PC-3 (cell line): ENCODE data around the gene PRR32. TPM values are rescaled to one million over a fixed set of nuclear protein-coding genes. Genes with fewer than 3 reads are reported as not detected.

Experiments used
- ATAC-seq: fragments of 200-7000 bp; cut with Tn5 transposase; 2 replicates; pipeline ENCODE4 v1.9.1; 2020; ENCODE audit warnings: mild to moderate bottlenecking, moderate library complexity
- BruUV-seq: library from RNA; stranded (reverse); fragments of 400-500 nt; replicated peaks from 2 replicates; lab custom pipeline; 2021; lab: Mats Ljungman, UMichigan
- CTCF ChIA-PET: fragments of 300-600 bp; sonication (Branson Sonifier 250); formaldehyde crosslinking; loops from one replicate; lab custom pipeline; 2022; ENCODE audit warnings: antibody characterized with exemption; lab: Charles Lee
- POLR2A ChIA-PET: fragments of 300-600 bp; sonication (Branson Sonifier 250); formaldehyde crosslinking; loops from one replicate; lab custom pipeline; 2022; ENCODE audit warnings: antibody characterized with exemption; ENCODE audit not compliant: unreplicated experiment; lab: Charles Lee
- DNase-seq: peaks from one replicate; pipeline ENCODE4 v3.0.0-alpha.2; 2015
- H2AFZ ChIP-seq: fragments of 300-600 bp; sonication (generic); 2 replicates; pipeline ENCODE4 v1.6.0; 2016; ENCODE audit warnings: antibody characterized with exemption, low read length
- H3F3A ChIP-seq: fragments of 300-600 bp; sonication (generic); one replicate; pipeline ENCODE4 v1.6.0; 2017; ENCODE audit warnings: antibody characterized with exemption, low read length, control low read depth, mild to moderate bottlenecking; ENCODE audit not compliant: unreplicated experiment
- H3K27ac ChIP-seq: fragments of 300-600 bp; sonication (generic); 2 replicates; pipeline ENCODE4 v1.5.1; 2016; ENCODE audit warnings: mild to moderate bottlenecking, low read length
- H3K27me3 ChIP-seq: fragments of 300-600 bp; sonication (generic); 2 replicates; pipeline ENCODE4 v1.6.1; 2016; ENCODE audit warnings: low read length, mixed read lengths
- H3K36me3 ChIP-seq: fragments of 300-600 bp; sonication (generic); 2 replicates; pipeline ENCODE4 v1.6.1; 2016; ENCODE audit warnings: low read depth, mixed run types, low read length, mixed read lengths
- H3K4me1 ChIP-seq: fragments of 300-600 bp; sonication (generic); 2 replicates; pipeline ENCODE4 v1.5.1; 2016; ENCODE audit warnings: low read length; ENCODE audit not compliant: insufficient read depth
- H3K4me2 ChIP-seq: fragments of 300-600 bp; sonication (generic); 2 replicates; pipeline ENCODE4 v1.6.0; 2016; ENCODE audit warnings: low read length
- H3K4me3 ChIP-seq: fragments of 300-600 bp; sonication (generic); 2 replicates; pipeline ENCODE4 v1.5.1; 2016; ENCODE audit warnings: mild to moderate bottlenecking, low read length, mixed read lengths
- H3K79me2 ChIP-seq: fragments of 300-600 bp; sonication (generic); 2 replicates; pipeline ENCODE4 v1.6.1; 2017; ENCODE audit warnings: low read length, mixed read lengths
- H3K9ac ChIP-seq: fragments of 300-600 bp; sonication (generic); 2 replicates; pipeline ENCODE4 v1.6.0; 2016; ENCODE audit warnings: mild to moderate bottlenecking, low read length
- H3K9me2 ChIP-seq: fragments of 300-600 bp; sonication (generic); replicated peaks from 2 replicates; pipeline ENCODE4 v1.6.1; 2016; ENCODE audit warnings: mixed run types, low read length, mixed read lengths
- H3K9me3 ChIP-seq: fragments of 300-600 bp; sonication (generic); 2 replicates; pipeline ENCODE4 v1.6.1; 2016; ENCODE audit warnings: low read length, mixed read lengths
- H4K20me1 ChIP-seq: fragments of 300-600 bp; sonication (generic); 2 replicates; pipeline ENCODE4 v1.6.1; 2016; ENCODE audit warnings: low read length, mixed read lengths
- CTCF ChIP-seq: fragments of 300-600 bp; sonication (generic); conservative IDR thresholded peaks from 2 replicates; pipeline ENCODE4 v1.5.1; 2017; ENCODE audit warnings: antibody characterized with exemption, low read depth, mild to moderate bottlenecking, low read length
- EZH2 ChIP-seq: fragments of 300-600 bp; sonication (generic); IDR thresholded peaks from one replicate; pipeline ENCODE4 v1.6.1; 2017; ENCODE audit warnings: antibody characterized with exemption, mild to moderate bottlenecking, low read length; ENCODE audit not compliant: unreplicated experiment
- EZH2phosphoT487 ChIP-seq: fragments of 300-600 bp; sonication (generic); IDR thresholded peaks from 2 replicates; pipeline ENCODE4 v1.6.1; 2018; ENCODE audit warnings: mild to moderate bottlenecking, antibody characterized with exemption, low read length, borderline replicate concordance
- intact Hi-C: fragments of 100-400 bp; cut with micrococcal nuclease; formaldehyde crosslinking; loops from 2 replicates; pipeline ENCODE4 v1.9.0; 2023
- total RNA-seq: library from RNA; depleted of rRNA; stranded (reverse); fragments of >200 nt; gene quantifications from 2 replicates; pipeline ENCODE4 v1.2.3, GENCODE V29; 2014

The PRR32 gene
- total RNA-seq, 1 experiment from 2014 or later = not detected

GRCh38 chrX:126836186-126836585 is 16.7 kb downstream of the PRR32 start:
- Histone ChIP-seq H3K4me1 (no peaks in the 10 kb centered on the region), H3K36me3 (no peaks in the 10 kb centered on the region), H3K9me3 (no peaks in the 10 kb centered on the region), H2AFZ (no peak overlapping the region), H3K79me2 (no peaks in the 10 kb centered on the region), H3K9ac (no peak overlapping the region), H3K9me2 (no peaks in the 10 kb centered on the region), H3F3A (no peaks in the 10 kb centered on the region), H4K20me1 (no peaks in the 10 kb centered on the region), H3K27ac (no peak overlapping the region), H3K27me3 (no peaks in the 10 kb centered on the region), H3K4me3 (no peak overlapping the region), H3K4me2 (no peak overlapping the region)
- TF ChIP-seq EZH2 (no peak), EZH2phosphoT487 (no peak), CTCF (no peak)
- CTCF ChIA-PET = no interaction called here
- intact Hi-C loops = no loop called here
- DNase-seq (no peak), ATAC-seq (no peak)
- BruUV-seq = no TSS peak
- POLR2A ChIA-PET = no interaction called here

- Histone ChIP-seq H3K4me1 (no peaks in the 10 kb centered on the region), H3K4me3 (no peak overlapping the region), H3K27me3 (no peaks in the 10 kb centered on the region), H2AFZ (no peak overlapping the region), H4K20me1 (no peaks in the 10 kb centered on the region), H3K79me2 (no peaks in the 10 kb centered on the region), H3F3A (no peaks in the 10 kb centered on the region), H3K27ac (no peak overlapping the region), H3K9me2 (no peaks in the 10 kb centered on the region), H3K4me2 (no peak overlapping the region), H3K9me3 (no peaks in the 10 kb centered on the region), H3K9ac (no peak overlapping the region), H3K36me3 (no peaks in the 10 kb centered on the region)
- intact Hi-C loops = no loop called here
- CTCF ChIA-PET = no interaction called here
- BruUV-seq = no TSS peak
- POLR2A ChIA-PET = no interaction called here
- DNase-seq (no peak), ATAC-seq (no peak)
- TF ChIP-seq CTCF (no peak), EZH2 (no peak), EZH2phosphoT487 (no peak)
Observed at GRCh38 chrX:126847143-126847542, 27.6 kb downstream of the PRR32 start.

GRCh38 chrX:126855839-126856524 is 36.5 kb downstream of the PRR32 start:
- no TSS peak for BruUV-seq
- Histone ChIP-seq H4K20me1 (no peaks in the 10 kb centered on the region), H3K79me2 (no peaks in the 10 kb centered on the region), H3K9me3 (0 out of 2 replicates have a peak, but pooled peaks cover 3% of the 10 kb centered on the region), H3K9ac (no peak overlapping the region), H3F3A (no peaks in the 10 kb centered on the region), H3K9me2 (no peaks in the 10 kb centered on the region), H3K4me1 (no peaks in the 10 kb centered on the region), H3K4me3 (no peak overlapping the region), H2AFZ (no peak overlapping the region), H3K27ac (no peak overlapping the region), H3K27me3 (no peaks in the 10 kb centered on the region), H3K4me2 (no peak overlapping the region), H3K36me3 (no peaks in the 10 kb centered on the region)
- ChIA-PET POLR2A (no interaction called here), CTCF (no interaction called here)
- intact Hi-C loops = no loop called here
- ATAC-seq (no peak), DNase-seq (no peak)
- TF ChIP-seq CTCF (no peak), EZH2phosphoT487 (no peak)
